ENCODE results near the gene ART5. TPM values are rescaled to one million over a fixed set of nuclear protein-coding genes. Genes with fewer than 3 reads are reported as not detected.

The ART5 gene
- total and polyA plus RNA-seq, 8 donors: 0.45 to 0.62 TPM; not detected in 6

- H3K27me3 ChIP-seq: no peaks in the 10 kb centered on the region
- no peak overlapping the region for H3K4me3 ChIP-seq
- intact Hi-C loops (cut with DNase I; ENCODE audit: low total_unique reads): no loop called here
- TF ChIP-seq POLR2AphosphoS5 (IDR thresholded peaks at IDR 0.05) (no peak), POLR2A (IDR thresholded peaks at IDR 0.05) (no peak), EP300 (IDR thresholded peaks at IDR 0.05) (no peak), CTCF (IDR thresholded peaks at IDR 0.05) (no peak)
- 61 to 97% (median 79%) methylated on average over 3 of the region's 3 CpGs for WGBS, 5 donors
- DNase-seq: no peak
- no peaks in the 10 kb centered on the region for H3K36me3 ChIP-seq
- no peaks in the 10 kb centered on the region for H3K4me1 ChIP-seq
- no peak overlapping the region for H3K27ac ChIP-seq
- peaks cover 0 to 7% (median 0%) of the 10 kb centered on the region in 4 donors for H3K9me3 ChIP-seq
These were observed 29.7 kb downstream of the ART5 start for GRCh38 chr11:3611976-3612678.

GRCh38 chr11:3610846-3611245, 30.9 kb downstream of the ART5 start:
- H3K4me3 ChIP-seq: no peak overlapping the region
- 89 to 92% (median 90%) methylated on average over 4 of the region's 4 CpGs for WGBS, 5 donors
- no peaks in the 10 kb centered on the region for H3K36me3 ChIP-seq
- TF ChIP-seq POLR2A (IDR thresholded peaks at IDR 0.05): no peak
- no peak for TF ChIP-seq CTCF (IDR thresholded peaks at IDR 0.05)
- TF ChIP-seq POLR2AphosphoS5 (IDR thresholded peaks at IDR 0.05): no peak
- no peak for TF ChIP-seq EP300 (IDR thresholded peaks at IDR 0.05)
- intact Hi-C loops (cut with DNase I; ENCODE audit: low total_unique reads): no loop called here
- no peak for DNase-seq
- H3K4me1 ChIP-seq: no peaks in the 10 kb centered on the region
- no peak overlapping the region for H3K27ac ChIP-seq
- H3K27me3 ChIP-seq: no peaks in the 10 kb centered on the region
- peaks cover 0 to 7% (median 0%) of the 10 kb centered on the region in 4 donors for H3K9me3 ChIP-seq

GRCh38 chr11:3609416-3610265, 32.2 kb downstream of the ART5 start:
- peaks cover 0 to 7% (median 0%) of the 10 kb centered on the region in 4 donors for H3K9me3 ChIP-seq
- H3K27me3 ChIP-seq: no peaks in the 10 kb centered on the region
- no peaks in the 10 kb centered on the region for H3K4me1 ChIP-seq
- no peak overlapping the region for H3K4me3 ChIP-seq
- no peak overlapping the region for H3K27ac ChIP-seq
- TF ChIP-seq POLR2A (IDR thresholded peaks at IDR 0.05) (no peak), CTCF (IDR thresholded peaks at IDR 0.05) (peak in 5 of 7 experiments; percentile 63 to 89 (median 78)), POLR2AphosphoS5 (IDR thresholded peaks at IDR 0.05) (no peak), EP300 (IDR thresholded peaks at IDR 0.05) (no peak)
- intact Hi-C loops (cut with DNase I; ENCODE audit: low total_unique reads): no loop called here
- no peaks in the 10 kb centered on the region for H3K36me3 ChIP-seq
- DNase-seq: peak in 1 of 2 donors; percentile 59
- 41 to 56% (median 48%) methylated on average over 7 of the region's 7 CpGs for WGBS, 5 donors

- intact Hi-C loops (cut with DNase I; ENCODE audit: low total_unique reads): no loop called here
- no peak overlapping the region for H3K4me3 ChIP-seq
- H3K36me3 ChIP-seq: no peaks in the 10 kb centered on the region
- no peaks in the 10 kb centered on the region for H3K27me3 ChIP-seq
- no peaks in the 10 kb centered on the region for H3K4me1 ChIP-seq
- DNase-seq: peak; percentile 30 to 51
- WGBS, 5 donors: 31 to 59% (median 47%) methylated on average over 5 of the region's 5 CpGs
- H3K9me3 ChIP-seq: no peaks in the 10 kb centered on the region
- peak overlapping the region in 1 of 5 donors; percentile 72 for H3K27ac ChIP-seq
- TF ChIP-seq POLR2A (IDR thresholded peaks at IDR 0.05): no peak
- no peak for TF ChIP-seq EP300 (IDR thresholded peaks at IDR 0.05)
- TF ChIP-seq CTCF (IDR thresholded peaks at IDR 0.05): no peak
- TF ChIP-seq POLR2AphosphoS5 (IDR thresholded peaks at IDR 0.05): no peak
These were observed 36.0 kb downstream of the ART5 start for GRCh38 chr11:3605771-3606203.
